Inferior parietal cortex (tissue), 1 donor: ENCODE data around the gene SHKBP1.
"Not testable (repeated sequence)": the region's sequence is repeated elsewhere in the genome, so short reads cannot be mapped to it uniquely, and the experiment has no call there.

Experiments
- DNase-seq: peaks from one replicate; pipeline ENCODE4 v3.0.0-alpha.2; 2016; ENCODE audit errors: extremely low spot score

Gene SHKBP1

GRCh38 chr19:40616178-40616577, 39.5 kb downstream of the SHKBP1 start:
- no peak for DNase-seq

- DNase-seq, result no peak
Measured at GRCh38 chr19:40616941-40617340, 40.3 kb downstream of the SHKBP1 start.

GRCh38 chr19:40617961-40618360, 41.3 kb downstream of the SHKBP1 start:
- DNase-seq, result no peak

GRCh38 chr19:40619333-40620160, 42.9 kb downstream of the SHKBP1 start:
- DNase-seq, result no peak

GRCh38 chr19:40620161-40620485, 43.5 kb downstream of the SHKBP1 start:
- no peak for DNase-seq

- no peak for DNase-seq
Measured at GRCh38 chr19:40621283-40621682, 44.6 kb downstream of the SHKBP1 start.

- no peak for DNase-seq
Measured at GRCh38 chr19:40621966-40622772, 45.5 kb downstream of the SHKBP1 start.

GRCh38 chr19:40622773-40623075, 46.1 kb downstream of the SHKBP1 start:
- DNase-seq, result no peak

GRCh38 chr19:40623403-40624251, 47.0 kb downstream of the SHKBP1 start:
- DNase-seq, result no peak

GRCh38 chr19:40624369-40625153, 47.9 kb downstream of the SHKBP1 start:
- DNase-seq, result not testable (repeated sequence)

- DNase-seq, result no peak
Measured at GRCh38 chr19:40625406-40626120, 48.9 kb downstream of the SHKBP1 start.

- DNase-seq, result no peak
Measured at GRCh38 chr19:40626918-40627317, 50.2 kb downstream of the SHKBP1 start.

- DNase-seq, result no peak
Measured at GRCh38 chr19:40627486-40628279, 51.0 kb downstream of the SHKBP1 start.

- no peak for DNase-seq
Measured at GRCh38 chr19:40629346-40629745, 52.7 kb downstream of the SHKBP1 start.

- no peak for DNase-seq
Measured at GRCh38 chr19:40630571-40631160, 54.0 kb downstream of the SHKBP1 start.

GRCh38 chr19:40632311-40633036, 55.8 kb downstream of the SHKBP1 start:
- no peak for DNase-seq

- DNase-seq, result no peak
Measured at GRCh38 chr19:40633207-40633606, 56.5 kb downstream of the SHKBP1 start.

- no peak for DNase-seq
Measured at GRCh38 chr19:40638327-40638726, 61.7 kb downstream of the SHKBP1 start.

- DNase-seq, result no peak
Measured at GRCh38 chr19:40639638-40639982, 62.9 kb downstream of the SHKBP1 start.
